GM21825 (cell line): ENCODE results near the gene HES5.
A peak's percentile ranks its signal among the peaks of the same experiment; 100 is the strongest.

Source experiments
- ATAC-seq: cut with Tn5 transposase; IDR thresholded peaks from one replicate; pipeline ENCODE4 v1.9.1; 2021; ENCODE audit warnings: mild to moderate bottlenecking, moderate library complexity; ENCODE audit not compliant: unreplicated experiment

Gene HES5

DNA sequence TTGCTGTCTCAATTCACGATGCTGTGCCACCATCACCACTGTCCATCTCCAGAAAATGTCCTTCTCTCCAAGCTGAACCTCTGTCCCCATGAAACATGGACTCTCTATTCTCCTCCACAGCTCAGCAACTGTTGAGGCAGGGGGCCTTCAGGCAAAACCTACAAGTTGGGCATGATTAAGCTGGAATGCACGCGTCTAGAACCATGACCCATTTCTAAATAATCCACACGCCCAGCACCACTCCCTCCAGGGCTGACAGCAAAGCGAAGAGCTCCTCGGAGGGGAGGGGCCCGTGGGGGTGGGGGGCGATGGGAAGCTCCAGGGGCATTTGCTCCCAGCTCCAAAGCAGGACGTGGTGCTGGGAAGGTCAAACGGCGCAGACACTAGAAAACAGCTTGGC is 3.3 kb upstream of the HES5 start:
- ATAC-seq = no peak

DNA sequence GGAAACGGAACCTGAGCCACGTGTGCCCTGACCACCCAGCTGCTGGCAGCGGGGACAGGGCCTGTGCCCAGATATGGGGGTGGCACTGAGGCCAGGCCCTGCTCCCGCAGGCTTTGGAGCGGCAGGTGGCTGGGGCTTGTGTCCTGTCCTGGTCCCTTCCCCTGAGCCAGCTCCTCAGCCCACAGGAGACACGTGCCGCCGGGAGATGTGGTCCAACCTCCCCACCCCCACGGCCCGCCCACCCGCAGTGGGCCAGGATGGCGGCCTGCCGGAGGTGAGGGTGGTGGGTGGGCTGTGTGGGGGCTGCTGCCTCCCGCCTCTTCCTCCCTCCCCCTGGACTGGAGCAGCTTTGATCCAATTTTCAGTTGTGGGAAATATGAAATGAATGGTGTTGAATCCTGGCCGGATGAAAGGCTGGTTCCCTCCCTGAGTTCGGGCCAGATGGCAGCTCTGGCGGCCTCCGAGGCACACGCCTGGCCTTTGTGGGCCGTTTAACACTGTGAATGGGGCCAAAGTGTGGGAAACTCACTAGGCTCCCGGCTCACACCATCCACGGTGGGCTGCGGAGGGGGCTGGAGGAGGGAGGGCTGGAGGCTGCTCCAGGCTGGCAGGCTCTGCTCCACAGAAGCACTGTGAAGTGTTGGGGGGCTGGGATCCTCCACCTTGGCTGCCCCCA is 2.6 kb upstream of the HES5 start:
- no peak for ATAC-seq

DNA sequence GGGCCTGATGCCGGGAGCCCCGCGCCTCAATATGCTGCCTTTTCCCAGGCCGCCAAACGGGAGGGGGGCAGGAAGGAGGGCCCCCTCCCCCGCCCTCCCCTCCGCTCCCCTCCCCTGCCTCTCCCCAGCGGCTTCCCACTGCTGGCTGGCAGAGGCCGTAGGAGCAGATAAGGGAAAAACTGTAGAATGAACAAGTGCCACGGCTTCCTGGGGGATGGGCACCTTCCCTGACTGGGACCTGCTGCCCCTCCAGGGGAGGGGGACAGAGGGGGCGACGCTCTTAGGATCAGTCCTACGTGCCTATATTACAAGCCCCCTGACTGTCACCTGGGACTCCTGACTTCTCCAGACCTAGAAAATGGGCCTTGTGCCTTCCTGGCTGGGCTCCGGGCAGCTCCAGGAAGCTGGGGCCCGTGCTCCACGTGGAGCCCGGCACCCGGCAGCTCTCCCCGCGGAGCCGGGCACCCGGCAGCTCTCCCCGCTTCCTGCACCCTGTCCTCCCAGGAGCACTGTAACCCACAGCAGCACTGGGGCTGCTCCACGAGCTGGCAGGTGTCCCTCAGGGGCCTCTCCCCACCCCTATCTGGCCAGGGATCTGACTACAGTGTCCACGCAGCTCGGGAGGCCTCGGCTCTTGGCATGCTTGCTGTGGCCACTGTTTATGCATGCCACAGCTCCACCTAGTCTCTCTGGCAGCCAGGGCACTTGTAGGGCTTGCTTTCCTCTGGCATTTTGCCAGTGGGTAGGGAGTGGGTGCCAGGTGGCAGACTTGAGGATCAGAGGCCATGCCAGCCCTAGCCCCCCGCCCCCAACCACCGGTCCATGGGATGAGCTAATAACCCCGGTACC is 674 bp upstream of the HES5 start:
- no peak for ATAC-seq

DNA sequence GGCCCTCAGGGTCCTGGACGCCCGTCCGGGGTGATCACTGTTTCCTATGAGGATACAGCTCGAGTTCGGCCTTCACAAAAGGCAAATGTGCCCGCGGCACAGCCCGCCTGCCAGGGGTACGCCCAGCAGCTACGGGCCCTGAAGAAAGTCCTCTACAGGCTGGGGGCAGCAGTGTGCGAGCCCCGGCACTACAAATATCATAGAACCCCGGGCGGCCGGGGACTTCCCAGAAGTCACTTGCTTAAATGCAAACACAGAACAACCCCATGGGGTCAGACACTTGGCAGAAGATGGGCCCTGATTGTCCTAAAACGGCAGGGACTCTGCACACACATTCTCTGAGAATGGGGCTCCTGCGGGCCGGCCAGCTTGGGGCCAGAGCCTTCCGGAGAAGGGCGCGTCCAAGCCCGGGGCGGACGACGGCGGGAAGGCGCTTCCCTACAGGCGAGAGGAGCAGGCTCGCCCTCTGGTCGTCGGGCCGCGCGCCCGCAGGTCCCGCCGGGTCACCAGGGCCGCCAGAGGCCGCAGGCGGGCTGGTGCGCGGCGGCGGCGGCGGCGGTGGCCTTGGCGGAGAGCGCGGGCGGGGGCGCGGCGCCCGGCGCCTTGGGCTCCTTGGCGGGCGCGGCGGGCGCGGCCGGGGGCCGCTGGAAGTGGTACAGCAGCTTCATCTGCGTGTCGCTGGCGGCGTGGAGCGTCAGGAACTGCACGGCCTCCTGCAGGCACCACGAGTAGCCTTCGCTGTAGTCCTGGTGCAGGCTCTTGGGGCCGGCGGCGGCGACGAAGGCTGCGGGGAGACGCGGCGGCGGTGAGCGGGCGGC is 888 bp downstream of the HES5 start:
- no peak for ATAC-seq

DNA sequence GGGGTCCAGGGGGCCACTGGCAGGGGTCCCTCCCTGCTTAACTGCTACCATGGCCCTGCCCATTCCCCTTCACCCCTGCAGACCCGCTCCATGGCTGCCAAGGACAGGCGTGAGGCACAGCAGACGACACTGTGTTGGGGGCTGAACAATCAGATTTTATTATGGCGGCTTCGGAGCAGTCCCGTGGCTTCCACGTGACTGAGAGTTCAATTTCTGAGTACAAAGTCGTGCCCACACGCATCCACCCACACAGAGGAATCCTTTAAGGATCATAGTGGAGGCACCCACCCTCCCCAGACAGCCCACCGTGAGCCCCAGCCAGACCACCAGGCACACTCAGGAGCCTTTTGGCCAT is 1.5 kb downstream of the HES5 start:
- no peak for ATAC-seq

DNA sequence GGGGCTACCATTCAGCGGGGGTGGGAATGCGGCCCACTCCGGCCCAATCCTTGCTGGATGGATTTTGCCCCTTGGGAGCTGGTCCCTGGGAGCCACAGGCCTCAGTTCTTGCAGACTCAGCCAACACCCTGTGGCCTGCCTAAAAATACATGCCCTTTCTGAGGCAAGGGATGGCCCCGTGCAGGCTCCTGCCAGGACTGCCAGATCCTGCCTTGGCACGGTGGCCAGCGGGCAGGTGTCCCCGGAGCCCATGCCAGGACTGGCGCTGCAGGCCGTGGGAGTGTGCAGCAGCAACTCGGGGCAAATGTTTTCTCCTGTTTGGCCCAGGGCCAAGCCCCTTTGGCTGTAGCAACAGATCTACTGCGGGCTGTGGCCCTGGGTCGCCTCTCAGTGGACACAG is 2.0 kb downstream of the HES5 start:
- no peak for ATAC-seq

DNA sequence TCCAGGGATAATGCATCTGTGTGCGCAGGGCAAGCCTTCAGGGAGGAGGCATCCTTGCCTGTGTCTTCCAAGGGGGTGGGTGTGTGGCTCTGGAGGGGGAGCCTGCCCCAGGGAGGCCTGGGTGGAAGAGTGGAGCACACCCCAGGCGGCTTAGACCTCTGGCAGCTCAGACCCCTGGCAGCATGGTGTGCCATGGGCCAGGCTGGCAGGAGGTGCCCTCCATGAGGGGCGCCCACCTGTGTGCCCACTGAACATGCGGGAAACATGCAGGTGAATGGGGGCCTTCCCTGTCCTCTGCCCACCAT is 2.6 kb downstream of the HES5 start:
- no peak for ATAC-seq

DNA sequence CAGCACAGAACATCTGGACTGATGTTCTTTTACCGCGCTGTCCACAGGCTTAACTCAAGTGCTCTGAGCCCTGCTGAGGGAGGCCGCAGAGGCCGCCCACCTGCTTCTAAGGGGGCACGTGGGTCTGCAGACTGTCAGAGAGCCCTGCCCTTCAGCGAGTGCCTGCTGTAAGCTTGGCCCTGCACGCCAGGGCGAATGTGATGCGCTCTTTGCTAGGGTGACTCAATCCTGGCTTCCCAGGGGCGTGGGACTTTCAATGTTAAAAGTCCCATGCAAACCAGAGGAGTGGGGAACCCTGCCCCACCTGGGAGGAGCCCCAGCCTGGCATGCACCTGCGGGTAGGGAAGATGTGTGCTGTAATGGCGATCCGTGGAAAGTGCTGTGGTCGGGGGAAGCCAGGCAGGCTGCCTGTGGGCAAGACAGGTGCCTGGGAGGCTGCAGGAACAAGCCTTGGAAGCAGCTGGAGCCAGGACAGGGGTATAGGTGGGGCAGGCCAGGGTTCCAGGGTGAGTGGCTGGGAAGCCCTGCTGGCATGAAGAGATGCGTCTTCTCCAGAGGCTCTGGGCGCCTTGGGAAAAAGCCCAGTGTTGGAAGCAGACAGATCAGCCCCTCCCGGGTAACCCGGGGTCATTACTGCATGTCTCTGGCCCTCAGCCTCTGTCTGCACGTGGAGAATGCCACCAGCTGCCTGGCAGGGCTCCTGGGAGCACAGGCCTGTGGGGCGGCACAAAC is 3.1 kb downstream of the HES5 start:
- peak; percentile 37 for ATAC-seq

DNA sequence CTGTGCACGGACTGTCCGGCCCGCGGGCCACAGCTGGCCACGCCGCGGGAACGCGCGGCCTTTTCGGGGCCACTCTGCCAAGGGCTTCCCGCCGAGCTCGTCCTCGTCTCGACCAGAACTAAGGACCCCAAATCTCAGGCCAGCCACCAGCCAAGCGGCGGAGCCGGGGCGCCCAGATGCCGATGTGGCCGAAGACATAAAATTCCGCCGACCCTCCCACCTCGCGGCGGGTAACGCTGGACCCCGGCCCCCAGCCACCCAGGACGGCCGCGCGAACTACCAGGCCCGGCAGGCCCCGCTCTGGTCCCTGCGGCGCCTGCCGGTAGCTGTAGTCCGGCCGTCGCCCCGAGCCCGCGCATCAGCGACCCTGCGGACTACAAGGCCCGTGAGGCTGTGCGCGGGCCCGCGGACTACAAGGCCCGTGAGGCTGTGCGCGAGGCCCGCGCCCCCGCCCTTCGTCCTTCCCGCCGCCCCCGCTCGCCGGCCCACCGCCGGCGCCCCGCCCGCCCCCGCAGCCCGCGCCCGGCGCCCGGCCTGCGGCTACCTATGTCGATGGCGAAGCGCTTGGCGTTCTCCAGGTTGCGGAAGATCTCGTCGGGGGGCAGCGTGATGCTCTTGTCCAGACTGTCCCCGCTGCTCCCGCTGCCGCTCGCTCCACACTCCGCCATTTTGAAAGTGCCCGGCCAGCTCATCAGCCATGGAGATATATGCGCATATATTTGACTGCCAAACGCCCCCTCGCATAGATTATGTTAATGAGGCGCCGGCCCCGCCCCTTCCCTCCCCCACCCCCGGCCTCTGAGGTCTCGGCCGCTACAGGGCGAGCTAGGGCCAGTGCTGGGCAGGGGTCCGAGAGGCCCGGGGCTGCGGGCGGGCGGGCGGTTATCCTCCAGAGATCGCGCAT is 3.9 kb downstream of the HES5 start, which contains the start of gene PANK4:
Gene PANK4, minus strand, starts transcription at position 677 of the 904 bp plus-strand sequence. Its CDS starts 9 bp downstream, at position 668.
- ATAC-seq = peak; percentile 71

DNA sequence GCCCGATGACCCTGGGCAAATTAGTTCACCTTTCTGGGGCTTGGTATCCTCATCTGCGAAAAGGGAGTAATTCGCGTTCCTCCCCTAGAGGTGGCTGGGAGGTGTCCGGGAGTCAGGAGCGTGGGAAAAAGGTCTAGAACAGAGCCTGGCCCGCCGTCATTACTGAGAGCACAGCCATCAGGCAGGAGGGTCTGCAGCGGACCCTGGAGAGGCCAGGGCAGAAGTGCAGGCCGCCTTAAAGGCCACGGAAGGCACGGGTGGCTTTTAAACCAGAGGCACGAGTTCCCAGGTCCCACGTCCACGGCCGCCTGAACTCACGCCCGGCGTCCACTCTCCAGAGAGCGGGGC is 4.5 kb downstream of the HES5 start:
- ATAC-seq = no peak

DNA sequence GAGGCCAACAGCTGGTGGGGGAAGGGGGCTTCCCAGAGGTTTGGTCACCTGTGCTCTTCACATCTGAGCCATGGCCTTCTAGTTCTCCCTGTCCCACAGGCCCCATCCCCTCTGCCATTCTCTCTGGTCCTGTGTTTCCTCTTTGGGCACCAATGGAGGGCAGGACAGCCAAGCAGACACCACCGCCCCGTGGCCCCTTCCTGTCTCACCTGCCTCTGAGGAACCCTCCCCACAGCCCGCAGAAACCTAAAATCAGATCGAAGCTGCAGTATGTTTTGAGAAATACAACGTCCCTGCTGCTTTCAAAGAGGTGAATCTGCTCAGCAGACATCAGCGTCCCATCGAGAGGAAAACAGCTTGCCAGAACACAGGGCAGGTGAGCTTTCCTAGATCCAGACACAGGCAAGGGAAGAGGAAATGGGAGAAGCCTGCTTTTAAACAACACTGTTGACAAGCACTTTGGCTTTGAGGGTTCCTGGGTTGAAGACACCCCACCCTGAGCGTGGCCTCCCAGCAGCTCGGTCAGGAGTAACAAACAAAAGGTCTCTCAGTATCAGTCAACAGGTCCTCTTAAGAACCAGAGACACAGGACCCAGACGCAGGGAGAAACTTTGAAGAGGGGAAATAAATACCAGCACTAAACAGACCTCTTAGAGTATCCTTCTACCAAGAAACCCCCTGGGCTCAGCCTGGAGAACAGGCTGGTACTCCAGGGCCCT is 6.0 kb downstream of the HES5 start:
- ATAC-seq = no peak

DNA sequence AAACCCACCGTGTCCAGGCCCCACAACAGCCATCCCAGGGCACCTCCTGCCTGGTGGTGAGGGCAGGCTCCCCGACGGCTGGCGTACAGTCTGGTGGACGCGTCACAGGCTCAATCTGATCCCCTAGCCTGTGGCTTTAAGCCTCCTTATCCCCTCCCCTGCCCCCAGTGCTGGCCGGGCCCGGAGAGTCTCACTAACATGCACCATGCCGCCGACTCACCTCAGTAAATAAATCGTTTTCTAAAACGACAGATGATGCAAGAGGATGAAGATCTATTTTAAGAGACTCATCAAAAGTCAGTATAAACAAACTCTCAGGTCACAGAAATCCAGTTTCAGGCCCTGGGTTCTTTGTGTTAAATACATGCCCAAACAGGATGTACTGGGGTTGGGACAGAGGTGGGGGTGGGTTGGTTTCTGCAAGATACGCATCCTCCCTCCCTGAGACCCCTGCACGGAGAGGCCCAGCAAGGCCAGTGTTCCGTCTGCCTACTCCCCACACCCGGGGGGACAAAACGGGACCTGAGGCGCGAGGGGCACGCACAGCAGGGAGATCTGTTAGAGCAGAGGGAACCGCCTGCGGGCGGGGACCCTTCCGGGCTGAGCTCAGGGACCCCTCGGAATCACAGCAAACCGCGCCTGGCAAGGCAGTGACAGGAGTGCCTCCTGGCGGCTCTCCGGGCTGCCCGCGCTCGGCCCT is 6.7 kb downstream of the HES5 start:
- no peak for ATAC-seq

DNA sequence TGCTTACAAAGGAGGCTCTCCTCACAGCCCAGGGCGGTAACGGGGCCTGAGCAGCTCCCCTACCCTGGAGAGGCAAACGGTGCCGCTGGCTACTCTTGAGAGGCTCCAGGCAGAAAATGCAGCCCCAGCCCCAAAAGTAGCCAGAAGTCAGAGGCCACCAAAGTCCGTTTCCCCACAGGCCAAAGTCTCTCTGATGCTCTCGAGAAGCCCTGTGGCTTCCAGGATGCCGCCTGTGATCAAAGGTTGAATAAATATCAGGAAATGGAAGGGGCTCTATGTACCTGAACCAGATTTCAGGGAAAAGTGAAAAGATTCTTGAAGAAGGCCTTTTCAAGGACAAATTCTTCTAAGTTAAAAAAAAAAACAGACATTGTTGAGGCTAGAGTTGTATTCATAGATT is 7.8 kb downstream of the HES5 start:
- ATAC-seq = no peak

DNA sequence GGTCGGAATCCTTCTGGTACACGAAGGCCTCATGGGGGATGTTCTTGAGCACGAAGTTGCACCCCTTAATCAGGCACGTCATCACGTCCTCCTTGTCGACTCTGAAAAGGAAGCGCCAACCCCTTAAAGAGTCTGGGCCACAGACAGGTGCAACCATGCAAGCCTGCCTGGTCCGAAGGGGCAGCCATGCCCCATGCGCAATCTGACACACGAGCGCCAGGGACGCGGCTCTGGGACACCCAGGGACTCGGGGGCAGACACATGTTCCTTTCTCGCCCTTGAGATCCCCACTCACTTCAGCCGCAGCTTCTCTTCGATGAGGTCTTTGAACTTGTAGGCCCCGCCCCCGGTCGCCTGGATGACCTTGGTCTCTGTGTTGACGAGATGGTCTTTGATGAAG is 9.3 kb downstream of the HES5 start:
- ATAC-seq = no peak

DNA sequence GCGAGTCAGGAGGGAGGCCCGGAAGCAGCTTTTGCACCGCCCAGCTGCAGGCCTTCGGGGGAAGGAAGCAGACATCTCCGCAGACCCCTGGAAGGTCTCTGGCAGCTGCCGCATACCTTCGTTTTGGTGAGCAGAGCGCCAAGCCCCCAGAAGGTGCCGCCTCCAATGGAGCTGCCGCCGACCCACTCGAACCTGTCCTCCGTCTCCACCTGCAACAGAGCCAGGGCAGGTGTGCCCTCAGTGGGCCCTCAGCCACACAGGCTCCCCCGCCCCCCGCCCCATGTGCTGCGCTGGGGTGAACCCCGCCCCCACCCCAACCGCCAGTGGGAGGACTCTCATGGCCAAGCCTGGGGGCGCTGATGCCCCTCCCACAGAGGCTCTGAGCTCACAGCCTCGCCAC is 9.9 kb downstream of the HES5 start:
- no peak for ATAC-seq

DNA sequence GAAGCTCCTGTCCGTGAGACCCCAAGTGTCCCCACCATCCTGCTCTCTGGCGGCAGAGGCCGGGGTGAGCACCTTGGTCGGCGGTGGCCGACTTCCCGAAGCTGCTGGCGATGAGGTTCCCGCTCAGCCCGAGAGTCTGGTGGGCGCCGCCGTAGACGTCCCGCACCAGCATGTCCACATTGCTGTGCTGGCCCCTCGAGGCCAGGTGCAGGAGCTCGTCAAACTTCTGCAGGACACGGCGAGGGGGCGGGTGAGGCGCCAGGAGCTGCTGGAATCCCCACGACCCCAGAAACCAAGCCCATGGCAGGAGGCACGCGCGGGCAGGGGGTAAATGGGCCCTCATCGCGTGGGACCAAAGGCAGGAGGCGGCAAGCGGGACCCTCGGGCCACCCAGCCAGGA is 10.3 kb downstream of the HES5 start:
- no peak for ATAC-seq

DNA sequence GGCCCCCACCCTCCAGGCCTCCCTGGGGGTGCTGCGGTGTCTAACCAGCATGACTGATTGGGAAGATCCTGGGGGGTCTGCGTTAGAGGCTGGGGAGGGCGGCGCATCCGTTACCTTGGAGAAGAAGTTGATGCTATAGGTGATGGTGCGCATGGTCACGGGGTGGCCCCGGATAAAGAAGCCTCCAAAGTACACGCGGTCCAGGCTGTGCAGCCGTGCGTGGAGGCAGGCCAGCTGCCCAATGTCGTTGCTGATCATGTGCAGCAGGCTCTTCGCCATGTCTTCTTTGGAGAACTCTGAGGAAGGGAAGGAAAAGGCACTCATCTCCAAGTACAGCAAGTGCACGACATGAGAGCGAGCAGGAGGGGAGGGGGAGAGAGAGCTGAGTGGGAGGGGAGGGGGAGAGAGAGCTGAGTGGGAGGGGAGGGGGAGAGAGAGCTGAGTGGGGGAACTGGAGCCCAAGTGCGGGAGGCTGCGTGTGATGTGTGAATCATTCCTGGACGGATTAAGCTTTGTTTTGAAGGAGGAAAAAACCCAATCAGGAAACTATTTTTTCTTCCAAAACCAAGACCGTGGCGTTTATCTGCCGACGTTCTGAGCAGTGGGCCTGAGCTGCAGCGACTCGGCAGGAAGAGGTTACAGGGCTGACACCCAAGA is 10.9 kb downstream of the HES5 start:
- ATAC-seq = no peak

DNA sequence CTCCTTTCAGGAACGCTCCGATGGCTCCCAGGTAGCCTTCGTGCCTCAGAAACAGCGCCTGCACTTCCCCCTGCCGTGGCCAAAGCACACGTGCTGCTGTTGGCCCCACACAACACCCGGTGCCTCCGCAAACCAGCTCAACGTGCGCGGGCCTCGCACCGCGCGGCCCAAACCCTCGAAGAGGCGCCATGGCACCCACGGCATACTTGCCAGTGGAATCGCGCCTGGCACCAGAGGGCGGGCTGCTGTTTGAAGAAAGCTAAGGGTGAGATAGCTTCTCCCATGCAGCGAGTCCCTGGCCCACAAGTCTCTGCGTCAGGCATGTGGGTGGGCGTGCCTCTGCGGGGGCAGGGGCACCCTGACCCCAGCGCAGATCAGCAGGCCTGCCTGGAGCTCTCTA is 11.5 kb downstream of the HES5 start:
- no peak for ATAC-seq

DNA sequence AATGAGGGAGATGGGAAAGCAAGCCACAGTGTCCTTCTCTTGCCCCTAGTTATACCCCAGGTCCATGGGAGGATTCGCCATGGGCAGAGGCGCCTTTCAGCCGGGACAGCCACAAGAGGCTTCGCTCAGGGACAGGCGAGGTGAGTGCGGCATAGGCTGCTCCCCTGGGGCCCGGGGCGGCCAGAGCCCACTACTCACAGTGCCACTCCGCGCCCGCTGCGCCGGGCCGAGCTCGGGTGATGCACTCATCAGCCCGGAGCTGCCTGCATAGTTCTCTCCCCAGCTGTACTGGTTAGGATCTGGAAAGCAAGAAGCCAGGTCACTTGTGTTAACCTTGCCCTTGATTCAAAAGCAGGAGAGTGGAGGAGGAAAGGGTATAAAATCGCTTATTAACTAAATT is 12.1 kb downstream of the HES5 start:
- no peak for ATAC-seq
